ENCODE results near the gene CHRND.

Gene CHRND

DNA sequence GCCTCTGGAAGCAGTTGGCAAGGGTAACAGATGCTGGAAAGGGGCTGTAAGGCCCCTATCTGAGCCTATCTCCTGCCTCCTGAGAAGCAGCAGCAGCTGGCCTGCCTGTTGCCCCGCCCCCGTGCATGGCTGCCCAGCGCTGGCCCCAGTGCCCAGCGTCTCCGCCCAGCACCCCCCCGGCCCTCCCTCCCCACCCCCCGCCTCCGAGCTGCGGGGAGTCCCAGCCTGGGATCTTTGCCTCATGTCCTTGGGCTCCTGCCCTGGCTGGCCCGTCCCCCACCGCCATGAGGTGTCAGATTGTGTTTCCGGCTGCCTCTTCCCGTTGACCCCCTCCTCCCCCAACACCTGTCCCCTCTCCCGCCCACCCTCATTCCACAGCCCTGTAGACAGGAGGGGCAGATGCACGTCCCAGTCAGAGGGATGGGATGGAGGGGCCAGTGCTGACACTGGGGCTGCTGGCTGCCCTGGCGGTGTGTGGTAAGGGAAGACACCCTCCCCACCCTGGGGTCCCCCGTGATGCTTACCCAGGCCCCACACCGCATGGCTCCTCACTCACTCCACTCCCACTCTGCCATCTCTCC lies at the start of gene CHRND:
TSS of gene CHRND (plus strand) at position 370 of the 581 bp plus-strand sequence. CDS start at position 426, 56 bp downstream.
- DNase-seq (ENCODE audit: low spot score), result no peak

DNA sequence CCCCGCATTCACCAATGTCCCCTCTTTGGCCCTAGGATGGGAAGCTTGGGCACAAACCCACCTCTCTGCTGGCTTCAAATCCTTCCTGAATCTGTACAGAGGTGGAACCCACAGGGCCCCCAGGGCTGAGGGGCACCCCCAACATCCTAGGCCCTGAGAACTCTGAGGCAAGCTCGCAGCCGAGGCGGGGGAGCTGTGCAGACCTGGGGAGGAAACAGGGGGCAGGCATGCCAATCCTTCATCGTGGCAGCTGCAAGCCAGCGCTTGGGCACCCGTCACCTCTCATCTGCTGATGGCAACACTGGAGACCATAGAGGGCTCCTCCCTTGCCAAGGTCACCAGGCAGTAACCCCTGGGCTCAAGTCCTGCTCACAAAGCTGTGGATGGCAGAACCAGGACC lies 49.2 kb upstream of the CHRND start:
- DNase-seq (ENCODE audit: low spot score), result no peak

GRCh38 chr2:232477751-232478510 lies 48.0 kb upstream of the CHRND start:
- DNase-seq (ENCODE audit: low spot score), result no peak

DNA sequence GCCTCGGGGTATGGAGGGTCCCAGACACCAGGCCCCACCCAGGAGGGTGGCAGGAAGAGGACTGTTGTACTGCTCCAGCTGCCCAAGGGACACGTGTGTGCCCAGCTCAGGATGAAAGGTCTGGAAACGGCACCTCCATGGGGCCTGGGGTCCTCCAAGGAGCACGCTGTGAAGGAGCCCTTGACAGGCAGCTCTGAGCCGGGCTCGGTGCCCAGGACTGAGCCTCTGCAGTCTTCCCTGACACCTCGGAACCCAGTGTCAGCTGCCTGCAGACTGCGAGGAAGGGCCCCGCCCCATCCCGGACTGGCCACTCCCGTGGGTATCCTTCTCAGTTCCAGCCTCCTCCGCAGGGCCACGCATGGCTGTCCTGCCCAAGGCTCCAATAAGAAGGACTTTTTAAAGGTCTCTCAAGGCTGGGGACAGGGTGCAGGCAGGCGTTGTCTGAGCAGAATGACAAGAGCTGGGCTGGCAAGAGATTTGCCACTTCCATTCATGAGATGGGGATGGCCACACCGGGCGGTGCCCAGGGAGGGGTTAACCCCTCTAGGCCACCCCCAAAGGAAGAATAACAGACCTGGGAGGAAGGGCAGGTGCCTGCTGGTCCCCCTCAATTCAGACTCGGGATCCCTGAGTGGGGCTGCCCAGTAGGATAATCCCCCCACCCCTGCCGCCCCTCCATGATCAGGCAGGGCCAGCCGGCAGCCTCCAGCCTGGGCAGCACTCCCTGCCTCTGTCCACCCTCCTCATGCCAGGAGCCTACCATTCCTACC lies 47.2 kb upstream of the CHRND start:
- no peak for DNase-seq (ENCODE audit: low spot score)

GRCh38 chr2:232479341-232480200 lies 46.4 kb upstream of the CHRND start:
- DNase-seq (ENCODE audit: low spot score), result no peak

DNA sequence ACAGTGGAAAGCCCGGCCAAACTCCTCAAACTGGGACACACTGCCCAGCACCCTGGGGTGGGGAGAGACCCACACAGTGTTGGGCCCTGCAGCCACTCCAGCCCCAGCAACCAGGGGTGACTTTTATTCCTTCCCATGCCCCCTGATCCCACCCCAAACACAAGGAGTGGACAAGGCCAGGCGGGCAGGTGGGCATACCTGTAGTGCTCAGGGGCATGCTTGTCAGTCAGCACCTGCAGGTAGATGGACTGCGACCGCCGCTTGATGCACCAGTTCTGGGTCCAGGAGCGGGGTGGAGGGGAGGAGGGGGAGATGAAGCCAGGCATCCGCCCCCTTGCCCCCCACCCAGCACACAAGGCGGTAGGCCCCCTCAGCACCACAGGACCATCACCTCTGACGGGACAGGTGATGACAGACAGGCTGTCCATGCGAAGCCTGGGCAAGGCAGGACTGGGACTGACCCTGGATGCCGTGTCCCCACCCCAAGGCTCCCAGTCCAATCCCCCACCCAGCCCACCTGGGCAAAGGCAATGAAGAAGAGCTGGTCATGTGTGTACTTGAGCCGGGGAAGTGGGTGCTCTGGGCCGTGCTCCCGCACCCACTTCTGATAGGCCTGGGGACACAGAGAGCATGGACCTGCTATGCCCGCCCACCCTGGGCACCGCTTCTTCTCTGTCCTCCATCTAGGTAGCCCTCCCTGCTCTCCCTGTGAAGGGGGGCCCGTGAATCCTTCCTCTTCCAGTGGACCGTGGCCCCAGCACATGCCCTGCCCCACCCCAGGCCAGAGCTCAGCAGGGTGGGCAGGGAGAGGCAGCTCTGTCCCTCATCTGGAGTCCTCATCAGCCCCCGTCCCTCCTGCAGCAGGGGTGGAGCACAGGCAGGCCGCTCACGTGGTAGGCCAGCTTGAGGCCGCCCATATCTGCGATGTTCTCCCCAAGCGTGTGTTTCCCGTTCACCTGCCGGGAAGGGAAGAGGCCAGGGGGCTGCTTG lies 45.5 kb upstream of the CHRND start:
- no peak for DNase-seq (ENCODE audit: low spot score)

DNA sequence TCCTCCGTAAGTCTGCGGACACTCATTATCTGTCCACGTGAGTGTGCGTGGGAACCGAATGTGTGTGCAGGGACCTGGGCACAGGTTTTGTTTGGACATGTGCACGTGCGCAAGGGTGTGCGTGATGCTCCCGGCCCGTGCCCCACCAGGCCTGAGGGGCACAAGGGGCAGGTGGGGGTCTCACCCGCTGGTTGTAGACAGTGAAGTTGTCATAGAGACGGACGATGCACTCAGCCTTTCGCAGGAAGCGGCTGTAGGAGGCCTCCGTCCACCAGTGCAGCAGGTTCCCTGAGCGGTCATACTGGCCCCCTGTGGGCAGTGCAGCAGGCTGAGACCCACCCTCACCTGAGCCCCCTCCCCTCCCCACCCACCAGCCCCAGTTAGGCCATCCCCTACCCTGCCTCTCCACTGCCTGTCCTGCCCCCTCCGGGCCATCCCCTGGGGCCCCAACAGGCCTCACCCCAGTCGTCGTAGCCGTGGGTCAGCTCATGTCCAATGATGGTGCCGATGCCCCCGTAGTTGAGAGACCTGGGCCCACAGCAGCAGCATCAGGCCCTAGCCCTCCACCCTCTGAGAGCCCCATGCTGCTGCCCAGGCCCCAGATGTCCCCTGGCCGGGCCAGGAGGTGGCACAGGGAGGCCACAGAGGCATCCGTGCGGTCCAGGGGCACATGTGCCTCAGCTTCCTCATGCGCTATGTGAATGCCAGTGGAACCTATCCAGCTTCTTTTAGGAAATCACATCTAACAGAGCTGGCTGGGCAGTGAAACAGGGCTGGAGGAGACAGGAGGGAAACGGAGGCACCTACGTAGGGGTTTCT lies 44.4 kb upstream of the CHRND start:
- DNase-seq (ENCODE audit: low spot score), result no peak

DNA sequence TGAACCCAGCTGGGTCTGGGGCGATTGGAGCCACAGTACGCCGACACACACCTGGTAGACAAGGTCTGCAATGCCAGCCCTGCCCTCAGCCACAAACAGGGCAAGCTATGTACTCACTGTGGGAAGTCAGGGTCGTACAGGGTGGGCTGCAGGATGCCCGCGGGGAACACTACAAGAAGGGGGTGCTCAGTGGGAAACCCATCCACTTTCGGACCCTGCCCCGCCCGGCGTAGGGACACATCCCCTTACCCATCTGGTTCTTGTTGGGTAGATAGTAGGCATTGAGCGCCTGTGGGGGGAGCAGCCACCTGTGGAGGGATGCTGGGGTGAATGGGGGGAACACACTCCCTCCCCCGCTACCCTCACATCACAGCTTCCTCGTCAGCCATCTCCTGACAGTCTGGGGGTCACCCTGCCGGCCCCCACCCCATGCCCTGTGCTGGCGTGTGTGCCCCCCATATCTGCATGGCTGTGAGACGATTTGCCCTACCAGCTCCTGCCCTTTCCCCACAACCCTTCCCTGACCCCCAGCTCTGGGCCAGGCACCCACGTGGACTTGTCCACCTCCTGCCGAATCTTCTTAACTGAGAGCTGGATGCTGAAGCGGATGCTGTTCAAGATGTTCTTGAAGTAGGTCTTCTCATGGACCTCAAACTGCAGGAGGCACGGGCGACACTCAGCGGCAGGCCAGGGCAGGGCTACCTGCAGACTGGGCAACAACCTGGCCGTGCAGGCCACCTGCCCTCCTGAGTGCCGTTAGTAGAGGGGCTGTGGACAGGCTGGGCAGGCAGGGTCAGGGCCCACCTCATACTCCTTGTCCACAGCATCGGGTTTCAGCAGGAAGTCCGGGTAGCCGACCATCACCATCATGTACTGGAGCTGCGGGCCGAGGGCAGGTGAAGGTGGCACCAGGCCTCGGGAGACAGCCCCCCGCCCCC lies 43.4 kb upstream of the CHRND start:
- no peak for DNase-seq (ENCODE audit: low spot score)

DNA sequence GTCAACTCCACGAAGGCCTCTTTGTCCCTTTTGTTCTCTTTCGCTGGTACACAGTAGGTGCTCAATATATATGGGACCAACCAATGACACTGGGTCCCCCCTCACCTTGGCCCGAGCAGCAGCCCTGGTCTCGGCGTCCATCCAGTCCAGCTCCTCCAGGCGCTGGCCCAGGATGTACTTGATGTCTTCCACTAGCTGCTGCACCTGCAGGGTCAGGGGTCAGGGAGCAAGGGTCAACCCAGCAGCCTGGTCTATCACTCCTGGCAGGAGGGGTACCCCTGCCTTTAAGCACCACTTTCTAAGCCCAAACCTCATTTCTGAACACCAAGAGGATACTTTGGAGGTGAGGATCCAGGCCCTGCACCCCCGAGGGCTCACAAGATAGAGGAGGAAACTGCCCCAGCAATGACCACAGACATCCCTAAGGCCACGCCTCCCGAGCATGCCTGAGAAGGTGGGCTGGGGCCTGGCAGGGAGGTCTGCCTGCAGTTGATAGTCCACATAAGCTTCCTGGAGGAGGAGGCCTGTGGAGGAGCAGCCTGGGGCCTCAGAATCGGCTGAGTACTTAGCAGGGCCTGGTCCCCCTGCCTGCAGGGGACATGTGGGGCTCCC lies 42.5 kb upstream of the CHRND start:
- no peak for DNase-seq (ENCODE audit: low spot score)

GRCh38 chr2:232483923-232484627 lies 41.9 kb upstream of the CHRND start:
- no peak for DNase-seq (ENCODE audit: low spot score)

- DNase-seq (ENCODE audit: low spot score), result no peak
Measured at GRCh38 chr2:232484628-232485347, 41.2 kb upstream of the CHRND start.

- no peak for DNase-seq (ENCODE audit: low spot score)
Measured at GRCh38 chr2:232485348-232485756, 40.6 kb upstream of the CHRND start.

DNA sequence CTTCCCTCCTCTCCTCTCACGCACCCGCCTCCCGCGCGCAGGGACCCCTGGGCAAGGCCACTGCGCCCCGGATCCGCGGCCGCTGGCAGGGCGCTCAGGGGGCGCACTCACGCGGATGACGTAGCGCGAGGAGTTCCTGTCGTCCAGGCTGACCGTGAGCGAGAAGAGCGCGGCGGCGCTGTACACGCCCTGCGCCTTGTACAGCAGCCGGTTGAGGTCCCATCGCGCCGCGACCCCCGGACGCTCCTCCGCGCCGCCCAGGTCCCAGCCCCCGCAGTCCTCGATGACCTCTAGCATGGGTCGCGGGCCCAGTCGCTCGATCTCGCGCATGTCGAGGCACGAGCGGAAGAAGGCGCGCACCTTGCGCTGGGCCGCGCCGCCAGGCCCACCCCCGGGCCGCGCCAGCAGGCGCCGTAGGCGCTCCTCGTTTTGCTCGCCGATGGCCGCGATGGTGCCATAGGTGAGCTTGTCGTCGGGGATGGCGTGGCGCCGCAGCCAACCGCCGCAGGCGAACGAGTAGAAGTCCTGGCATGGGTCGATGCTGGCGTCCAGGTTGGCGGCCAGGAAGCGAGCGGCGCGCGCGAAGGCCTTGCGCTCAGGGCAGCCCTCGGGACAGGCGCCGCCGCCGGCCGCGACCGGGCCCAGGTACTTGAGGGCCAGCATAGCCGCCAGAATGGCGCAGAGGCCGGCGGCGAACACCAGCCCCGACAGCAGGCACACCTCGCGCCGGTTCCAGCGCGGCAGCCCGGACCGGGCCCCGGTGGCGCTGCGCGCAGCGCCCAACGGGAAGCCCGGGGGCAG lies 40.0 kb upstream of the CHRND start:
- DNase-seq (ENCODE audit: low spot score), result no peak

GRCh38 chr2:232486558-232487384 lies 39.2 kb upstream of the CHRND start:
- no peak for DNase-seq (ENCODE audit: low spot score)

GRCh38 chr2:232487385-232488096 lies 38.4 kb upstream of the CHRND start, which contains the start of gene ECEL1:
TSS of gene ECEL1 (minus strand) at chr2:232487834. CDS start at chr2:232486653, 1,181 bp downstream.
- peak; percentile 32 for DNase-seq (ENCODE audit: low spot score)
